Left ventricle myocardium inferior (tissue), 1 donor: ENCODE measurements around the gene PROZ. TPM values are rescaled to one million over a fixed set of nuclear protein-coding genes. Genes with fewer than 3 reads are reported as not detected.

ENCODE experiments used
- DNase-seq: peaks from one replicate; pipeline ENCODE4 v3.0.0-alpha.2; 2020
- H3K27ac ChIP-seq: fragments of 200-600 bp; replicated peaks from 2 replicates; pipeline ENCODE4 v1.8.0; 2021
- H3K27me3 ChIP-seq: fragments of 200-600 bp; 2 replicates; pipeline ENCODE4 v1.8.0; 2021; ENCODE audit warnings: low read depth
- H3K36me3 ChIP-seq: fragments of 200-600 bp; 2 replicates; pipeline ENCODE4 v1.8.0; 2021
- H3K4me1 ChIP-seq: fragments of 200-600 bp; 2 replicates; pipeline ENCODE4 v1.8.0; 2021
- H3K4me3 ChIP-seq: fragments of 200-600 bp; 2 replicates; pipeline ENCODE4 v1.8.0; 2021; ENCODE audit warnings: mild to moderate bottlenecking, moderate library complexity
- H3K9me3 ChIP-seq: fragments of 200-600 bp; replicated peaks from 2 replicates; pipeline ENCODE4 v1.8.0; 2021
- CTCF ChIP-seq: fragments of 200-600 bp; IDR thresholded peaks from 2 replicates; pipeline ENCODE4 v1.8.0; 2021; ENCODE audit warnings: antibody characterized with exemption, mild to moderate bottlenecking, borderline replicate concordance
- intact Hi-C: fragments of 100-400 bp; cut with micrococcal nuclease; formaldehyde crosslinking; loops from one replicate; pipeline ENCODE4 v1.11.0; 2022
- total RNA-seq: library from RNA; stranded (reverse); fragmentation: NEBNext Ultra II Directional; extraction: Animal tissue kit (Norgen Biotek cat#: 25700); gene quantifications from one replicate; pipeline ENCODE4 v1.2.1, GENCODE V29; 2021
- donor health status: DM: no; HTN: yes; CAD: no; lungs with severe emphysema.

The PROZ gene
- total RNA-seq, 1 donor from 2014 or later, result not detected

GRCh38 chr13:113116206-113116800 is 42.1 kb upstream of the PROZ start:
- Histone ChIP-seq H3K4me3 (no peak overlapping the region), H3K27ac (no peak overlapping the region), H3K4me1 (no peaks in the 10 kb centered on the region), H3K36me3 (no peaks in the 10 kb centered on the region), H3K9me3 (no peaks in the 10 kb centered on the region), H3K27me3 (peaks cover 11% of the 10 kb centered on the region)
- intact Hi-C loops, result no loop called here
- DNase-seq, result no peak
- TF ChIP-seq CTCF, result no peak

GRCh38 chr13:113116871-113117271 is 41.6 kb upstream of the PROZ start:
- H3K27ac ChIP-seq, result no peak overlapping the region
- H3K27me3 ChIP-seq, result peaks cover 11% of the 10 kb centered on the region
- intact Hi-C loops, result no loop called here
- TF ChIP-seq CTCF, result no peak
- H3K4me1 ChIP-seq, result no peaks in the 10 kb centered on the region
- no peaks in the 10 kb centered on the region for H3K9me3 ChIP-seq
- no peaks in the 10 kb centered on the region for H3K36me3 ChIP-seq
- no peak overlapping the region for H3K4me3 ChIP-seq
- no peak for DNase-seq

GRCh38 chr13:113117335-113117872 is 41.0 kb upstream of the PROZ start:
- Histone ChIP-seq H3K4me3 (no peak overlapping the region), H3K27me3 (peaks cover 11% of the 10 kb centered on the region), H3K4me1 (peaks cover 4% of the 10 kb centered on the region), H3K36me3 (no peaks in the 10 kb centered on the region), H3K27ac (no peak overlapping the region), H3K9me3 (no peaks in the 10 kb centered on the region)
- TF ChIP-seq CTCF, result no peak
- intact Hi-C loops, result no loop called here
- DNase-seq, result no peak

- peaks cover 11% of the 10 kb centered on the region for H3K27me3 ChIP-seq
- H3K4me3 ChIP-seq, result no peak overlapping the region
- no peaks in the 10 kb centered on the region for H3K9me3 ChIP-seq
- intact Hi-C loops, result no loop called here
- no peak for DNase-seq
- H3K36me3 ChIP-seq, result no peaks in the 10 kb centered on the region
- H3K27ac ChIP-seq, result no peak overlapping the region
- TF ChIP-seq CTCF, result no peak
- H3K4me1 ChIP-seq, result peaks cover 7% of the 10 kb centered on the region
Observed at GRCh38 chr13:113117911-113118260, 40.6 kb upstream of the PROZ start.

- no peak for TF ChIP-seq CTCF
- H3K27ac ChIP-seq, result no peak overlapping the region
- DNase-seq, result no peak
- no peaks in the 10 kb centered on the region for H3K36me3 ChIP-seq
- no peaks in the 10 kb centered on the region for H3K9me3 ChIP-seq
- H3K4me3 ChIP-seq, result no peak overlapping the region
- H3K4me1 ChIP-seq, result peaks cover 12% of the 10 kb centered on the region
- intact Hi-C loops, result no loop called here
- peaks cover 7% of the 10 kb centered on the region for H3K27me3 ChIP-seq
Observed at GRCh38 chr13:113118261-113119021, 40.0 kb upstream of the PROZ start.
